ENCODE data around the gene TBX3. TPM values are rescaled to one million over a fixed set of nuclear protein-coding genes. Genes with fewer than 3 reads are reported as not detected.

Gene TBX3
- total RNA-seq, 4 donors from 2014 or later: 11.1 to 13.5 (median 12.3) TPM

GRCh38 chr12:114700392-114701103, 16.6 kb upstream of the TBX3 start:
- DNase-seq (ENCODE audit: low spot score in 2 of 2): no peak

GRCh38 chr12:114698566-114699163, 14.7 kb upstream of the TBX3 start:
- Histone ChIP-seq H3K4me1 (peaks cover 0 to 36% (median 0%) of the 10 kb centered on the region in 4 donors), H3K9me3 (no peaks in the 10 kb centered on the region), H3K27ac (no peak overlapping the region), H3K4me3 (peak overlapping the region in 1 of 4 donors; percentile 37), H3K36me3 (no peaks in the 10 kb centered on the region), H3K27me3 (peaks cover 2 to 99% of the 10 kb centered on the region in 2 donors)
- TF ChIP-seq POLR2A (IDR thresholded peaks at IDR 0.05) (no peak), EP300 (IDR thresholded peaks at IDR 0.05) (no peak), CTCF (IDR thresholded peaks at IDR 0.05) (no peak)
- WGBS, 2 donors: 26 to 33% methylated on average over 6 of the region's 6 CpGs
- no peak for DNase-seq (ENCODE audit: low spot score in 2 of 2)

More at GRCh38 chr12:114700392-114701103, 16.6 kb upstream of the TBX3 start:
- peaks cover 0 to 39% (median 0%) of the 10 kb centered on the region in 4 donors for H3K4me1 ChIP-seq
- no peaks in the 10 kb centered on the region for H3K9me3 ChIP-seq
- H3K4me3 ChIP-seq: no peak overlapping the region
- H3K27ac ChIP-seq: no peak overlapping the region
- TF ChIP-seq EP300 (IDR thresholded peaks at IDR 0.05) (no peak), CTCF (IDR thresholded peaks at IDR 0.05) (no peak), POLR2A (IDR thresholded peaks at IDR 0.05) (no peak)
- WGBS, 2 donors: 24 to 29% methylated on average over 33 of the region's 33 CpGs
- H3K27me3 ChIP-seq: peaks cover 0 to 91% of the 10 kb centered on the region in 2 donors
- H3K36me3 ChIP-seq: no peaks in the 10 kb centered on the region

- Histone ChIP-seq H3K27me3 (peaks cover 2 to 100% of the 10 kb centered on the region in 2 donors), H3K9me3 (no peaks in the 10 kb centered on the region), H3K27ac (no peak overlapping the region), H3K36me3 (no peaks in the 10 kb centered on the region), H3K4me1 (peaks cover 0 to 39% (median 0%) of the 10 kb centered on the region in 4 donors), H3K4me3 (peak overlapping the region in 2 of 4 donors; percentile 9 to 37)
- TF ChIP-seq EP300 (IDR thresholded peaks at IDR 0.05): no peak
- TF ChIP-seq POLR2A (IDR thresholded peaks at IDR 0.05): no peak
- no peak for TF ChIP-seq CTCF (IDR thresholded peaks at IDR 0.05)
- WGBS, 2 donors: 5 to 8% methylated on average over 52 to 55 of the region's 55 CpGs
- no peak for DNase-seq (ENCODE audit: low spot score in 2 of 2)
Observed at GRCh38 chr12:114697741-114698565, 14.0 kb upstream of the TBX3 start.

- WGBS, 2 donors: 8 to 14% methylated on average over 21 to 23 of the region's 23 CpGs
- no peak overlapping the region for H3K4me3 ChIP-seq
- no peaks in the 10 kb centered on the region for H3K36me3 ChIP-seq
- peaks cover 0 to 43% (median 1%) of the 10 kb centered on the region in 4 donors for H3K4me1 ChIP-seq
- H3K27ac ChIP-seq: no peak overlapping the region
- TF ChIP-seq EP300 (IDR thresholded peaks at IDR 0.05) (no peak), CTCF (IDR thresholded peaks at IDR 0.05) (no peak), POLR2A (IDR thresholded peaks at IDR 0.05) (no peak)
- H3K27me3 ChIP-seq: peaks cover 2 to 100% of the 10 kb centered on the region in 2 donors
- no peaks in the 10 kb centered on the region for H3K9me3 ChIP-seq
- no peak for DNase-seq (ENCODE audit: low spot score in 2 of 2)
Observed at GRCh38 chr12:114697243-114697716, 13.3 kb upstream of the TBX3 start.
